HCT116 (cell line): Measurements from ENCODE around the gene PLCXD1. TPM values are rescaled to one million over a fixed set of nuclear protein-coding genes. Genes with fewer than 3 reads are reported as not detected.
"Not testable (repeated sequence)": the region's sequence is repeated elsewhere in the genome, so short reads cannot be mapped to it uniquely, and the experiment has no call there.

Source experiments
- ATAC-seq: fragments of 200-7000 bp; cut with Tn5 transposase; 2 replicates; pipeline ENCODE4 v1.9.1; 2020; ENCODE audit warnings: mild to moderate bottlenecking, moderate library complexity
- BruUV-seq: library from RNA; stranded (reverse); fragments of 400-500 nt; replicated peaks from 2 replicates; lab custom pipeline; 2021; lab: Mats Ljungman, UMichigan
- CTCF ChIA-PET: fragments of 300-600 bp; sonication (Branson Sonifier 250); formaldehyde crosslinking; loops from one replicate; lab custom pipeline; 2021; ENCODE audit warnings: antibody characterized with exemption; lab: Charles Lee
- POLR2A ChIA-PET: fragments of 300-600, 350-600 bp; sonication (Branson Sonifier 250); formaldehyde crosslinking; loops from one replicate; lab custom pipeline; 2021; ENCODE audit warnings: antibody characterized with exemption; lab: Charles Lee
- RAD21 ChIA-PET, 2 experiments: fragments of 300-600 bp; sonication (Branson Sonifier 250); formaldehyde crosslinking; loops; one replicate each; lab custom pipeline; 2023; ENCODE audit warnings: low total read pairs in 2 of 2; ENCODE audit not compliant: uncharacterized antibody in 2 of 2, unreplicated experiment in 2 of 2, low non-redundant PET in 1 of 2; lab: Charles Lee
- DNase-seq: peaks from one replicate; pipeline ENCODE4 v3.0.0-alpha.2; 2010; ENCODE audit warnings: low read depth, low spot score
- H2AFZ ChIP-seq: fragments of 200-600 bp; shearing (Covaris generic), sonication (generic); 2 replicates; pipeline ENCODE4 v1.6.1; 2017; ENCODE audit warnings: low read depth, mixed run types, mixed read lengths, antibody characterized with exemption, low read length; ENCODE audit not compliant: poor library complexity, severe bottlenecking
- H3K27ac ChIP-seq: 2 replicates; pipeline ENCODE4 v1.5.1; 2012; ENCODE audit warnings: low read depth, low read length
- H3K27me3 ChIP-seq: fragments of 200-600 bp; sonication (generic); 2 replicates; pipeline ENCODE4 v1.6.1; 2016; ENCODE audit warnings: mixed run types, low read length, mixed read lengths; ENCODE audit not compliant: insufficient read depth
- H3K36me3 ChIP-seq, 2 experiments: fragments of 200-500 bp in 1 of 2; fragments of 200-600 bp in 1 of 2; sonication (Bioruptor generic) in 1 of 2; sonication (generic) in 1 of 2; 2 replicates each; pipeline versions ENCODE4 v1.5.1 to v1.6.1; 2014 to 2016; ENCODE audit warnings: low read length in 2 of 2, inconsistent platforms in 1 of 2, mixed read lengths in 1 of 2, mixed run types in 1 of 2; ENCODE audit not compliant: insufficient read depth in 2 of 2, control insufficient read depth in 1 of 2
- H3K4me1 ChIP-seq, 2 experiments: fragments of 200-600 bp in 1 of 2; sonication (generic) in 1 of 2; 2 replicates each; pipeline versions ENCODE4 v1.5.1 to v1.6.1; 2012 to 2017; ENCODE audit warnings: low read length in 2 of 2, inconsistent platforms in 1 of 2, mild to moderate bottlenecking in 1 of 2, mixed read lengths in 1 of 2, mixed run types in 1 of 2, moderate library complexity in 1 of 2; ENCODE audit not compliant: insufficient read depth in 2 of 2, control insufficient read depth in 1 of 2
- H3K4me2 ChIP-seq: fragments of 200-600 bp; sonication (generic); 2 replicates; pipeline ENCODE4 v1.6.1; 2017; ENCODE audit warnings: mixed run types, low read length, mixed read lengths
- H3K4me3 ChIP-seq, 2 experiments: fragments of 200-600 bp in 1 of 2; sonication (generic) in 1 of 2; replicated peaks in 1 of 2; 2 replicates each; pipeline ENCODE4 v1.5.1; 2011 to 2016; ENCODE audit warnings: low read length in 2 of 2, control low read depth in 1 of 2, low read depth in 1 of 2, mild to moderate bottlenecking in 1 of 2, mixed read lengths in 1 of 2, mixed run types in 1 of 2
- H3K79me2 ChIP-seq: fragments of 200-600 bp; sonication (generic); 2 replicates; pipeline ENCODE4 v1.6.1; 2017; ENCODE audit warnings: mild to moderate bottlenecking, mixed run types, low read length, moderate library complexity, mixed read lengths; ENCODE audit not compliant: insufficient read depth
- H3K9ac ChIP-seq: fragments of 200-600 bp; sonication (generic); 2 replicates; pipeline ENCODE4 v1.6.1; 2016; ENCODE audit warnings: low read length, mixed read lengths
- H3K9me2 ChIP-seq: fragments of 200-600 bp; sonication (generic), shearing (Covaris generic); 2 replicates; pipeline ENCODE4 v1.6.1; 2017; ENCODE audit warnings: mixed run types, mild to moderate bottlenecking, moderate library complexity; ENCODE audit not compliant: insufficient read depth
- H3K9me3 ChIP-seq, 2 experiments: fragments of 200-500 bp in 1 of 2; fragments of 200-600 bp in 1 of 2; sonication (Bioruptor generic) in 1 of 2; sonication (generic) in 1 of 2; 2 replicates each; pipeline ENCODE4 v1.6.1; 2014 to 2017; ENCODE audit warnings: low read length in 2 of 2, mixed read lengths in 2 of 2, inconsistent platforms in 1 of 2, low read depth in 1 of 2, mild to moderate bottlenecking in 1 of 2, mixed run types in 1 of 2, moderate library complexity in 1 of 2; ENCODE audit not compliant: control insufficient read depth in 1 of 2, insufficient read depth in 1 of 2
- H4K20me1 ChIP-seq: fragments of 200-600 bp; sonication (generic), shearing (Covaris generic); 2 replicates; pipeline ENCODE4 v1.6.1; 2017; ENCODE audit warnings: mixed run types, mild to moderate bottlenecking, moderate library complexity; ENCODE audit not compliant: insufficient read depth
- CEBPB ChIP-seq: IDR thresholded peaks from 2 replicates; pipeline ENCODE4 v1.6.1; 2012; ENCODE audit warnings: low read depth
- EGR1 ChIP-seq: IDR thresholded peaks from 2 replicates; pipeline ENCODE4 v1.6.1; 2012; ENCODE audit warnings: low read depth
- RAD21 ChIP-seq: IDR thresholded peaks from 2 replicates; pipeline ENCODE4 v1.6.1; 2012; ENCODE audit warnings: low read depth, mild to moderate bottlenecking
- SP1 ChIP-seq: IDR thresholded peaks from 2 replicates; pipeline ENCODE4 v1.6.1; 2012; ENCODE audit warnings: low read depth
- SRF ChIP-seq: IDR thresholded peaks from 2 replicates; pipeline ENCODE4 v1.6.1; 2012; ENCODE audit warnings: low read depth
- YY1 ChIP-seq: IDR thresholded peaks from 2 replicates; pipeline ENCODE4 v1.6.1; 2011; ENCODE audit warnings: low read length, low read depth, moderate library complexity, mild to moderate bottlenecking; ENCODE audit not compliant: insufficient replicate concordance; ENCODE audit errors: extremely low read depth
- intact Hi-C: fragments of 100-400 bp; cut with micrococcal nuclease; formaldehyde crosslinking; loops from 2 replicates; pipeline ENCODE4 v1.10.0; 2022
- total RNA-seq: library from RNA; stranded (reverse); gene quantifications from one replicate; pipeline ENCODE4 v1.2.1, GENCODE V29; 2021; ENCODE audit not compliant: unreplicated experiment

The PLCXD1 gene
- total RNA-seq, 1 experiment from 2014 or later: 26.3 TPM

DNA sequence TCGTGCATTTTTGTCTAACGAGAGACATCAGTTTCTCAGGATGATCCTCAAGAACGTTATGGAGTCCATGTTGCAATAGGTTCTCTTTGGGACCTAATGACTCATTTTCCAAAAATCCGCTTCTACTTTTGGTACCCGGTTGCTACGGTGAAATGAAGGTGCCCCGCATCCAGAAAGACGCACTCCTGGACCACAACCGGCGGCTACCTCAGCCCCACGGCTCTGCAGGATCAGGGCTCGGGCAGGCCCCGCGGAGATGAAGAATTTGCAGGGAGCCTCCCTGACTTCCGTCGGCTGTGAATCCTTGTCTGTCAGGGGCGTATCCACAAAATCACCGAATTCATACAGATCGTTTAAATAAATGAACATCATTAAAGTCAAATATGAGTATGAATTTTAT is 21.8 kb downstream of the PLCXD1 start:
- no TSS peak for BruUV-seq
- H3K9me3 ChIP-seq: no peaks in the 10 kb centered on the region
- H3K27me3 ChIP-seq: no peaks in the 10 kb centered on the region
- H3K27ac ChIP-seq: no peak overlapping the region
- H3K9ac ChIP-seq: no peak overlapping the region
- no peaks in the 10 kb centered on the region for H3K79me2 ChIP-seq
- H4K20me1 ChIP-seq: no peaks in the 10 kb centered on the region
- H3K36me3 ChIP-seq: peaks cover 0 to 7% of the 10 kb centered on the region in 2 experiments; a peak in 1 of 4 replicates
- POLR2A ChIA-PET: no interaction called here
- CTCF ChIA-PET: no interaction called here
- ATAC-seq (no peak), DNase-seq (no peak)
- H3K4me3 ChIP-seq: no peak overlapping the region
- intact Hi-C loops: no loop called here
- H3K9me2 ChIP-seq: no peaks in the 10 kb centered on the region
- no peaks in the 10 kb centered on the region for H3K4me1 ChIP-seq
- H2AFZ ChIP-seq: no peak overlapping the region
- RAD21 ChIA-PET: no interaction called here
- TF ChIP-seq EGR1: no peak
- no peak for TF ChIP-seq CEBPB
- TF ChIP-seq YY1: no peak
- TF ChIP-seq RAD21: no peak
- TF ChIP-seq SRF: no peak
- TF ChIP-seq SP1: no peak
- TF ChIP-seq, all 23 proteins: peak for 0
- no peak overlapping the region for H3K4me2 ChIP-seq

- H3K9ac ChIP-seq, H3K79me2 ChIP-seq, POLR2A ChIA-PET, DNase-seq, ATAC-seq, CTCF ChIA-PET, BruUV-seq, RAD21 ChIA-PET, H3K4me1 ChIP-seq, H3K27ac ChIP-seq, H4K20me1 ChIP-seq, H3K36me3 ChIP-seq, H3K4me2 ChIP-seq, H3K9me2 ChIP-seq, H3K4me3 ChIP-seq, intact Hi-C loops, H3K27me3 ChIP-seq, H2AFZ ChIP-seq, H3K9me3 ChIP-seq: not testable (repeated sequence)
Observed at GRCh38 chrX:305781-306613, 24.8 kb downstream of the PLCXD1 start.

DNA sequence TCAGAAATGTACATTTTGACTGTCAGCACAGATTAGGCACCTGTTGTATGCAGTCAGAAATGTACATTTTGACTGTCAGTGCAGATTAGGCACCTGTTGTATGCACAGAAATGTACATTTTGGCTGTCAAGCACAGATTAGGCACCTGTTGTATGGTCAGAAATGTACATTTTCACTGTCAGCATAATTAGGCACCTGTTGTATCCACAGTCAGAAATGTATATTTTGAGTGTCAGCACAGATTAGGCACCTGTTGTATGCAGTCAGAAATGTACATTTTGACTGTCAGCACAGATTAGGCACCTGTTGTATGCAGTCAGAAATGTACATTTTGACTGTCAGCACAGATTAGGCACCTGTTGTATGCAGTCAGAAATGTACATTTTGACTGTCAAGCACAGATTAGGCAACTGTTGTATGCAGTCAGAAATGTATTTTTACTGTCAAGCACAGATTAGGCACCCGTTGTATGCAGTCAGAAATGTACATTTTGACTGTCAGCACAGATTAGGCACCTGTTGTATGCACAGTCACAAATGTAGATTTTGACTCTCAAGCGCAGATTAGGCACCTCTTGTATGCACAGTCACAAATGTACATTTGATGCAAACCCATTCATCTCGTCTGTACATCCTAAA is 25.6 kb downstream of the PLCXD1 start:
- H3K36me3 ChIP-seq, DNase-seq, POLR2A ChIA-PET, intact Hi-C loops, H3K4me1 ChIP-seq, ATAC-seq, H3K27me3 ChIP-seq, H3K4me2 ChIP-seq, H3K9me3 ChIP-seq, H4K20me1 ChIP-seq, H3K79me2 ChIP-seq, RAD21 ChIA-PET, H3K4me3 ChIP-seq, H3K9ac ChIP-seq, BruUV-seq, H3K9me2 ChIP-seq, H3K27ac ChIP-seq, H2AFZ ChIP-seq, CTCF ChIA-PET: not testable (repeated sequence)
